Esophagus muscularis mucosa (tissue), 4 donors: Measurements from ENCODE around the gene ALX3. TPM values are rescaled to one million over a fixed set of nuclear protein-coding genes. Genes with fewer than 3 reads are reported as not detected.

ENCODE experiments used
- DNase-seq: peaks from one replicate; pipeline ENCODE4 v3.0.0-alpha.2; 2017; ENCODE audit errors: extremely low spot score
- H3K27ac ChIP-seq, 4 donors: fragments of 200-600 bp; sonication (generic); replicated peaks in 1 of 4; 1 replicate in 3 of 4; 2 replicates in 1 of 4; pipeline ENCODE4 v1.5.1; 2016 to 2019; ENCODE audit warnings: mild to moderate bottlenecking in 1 of 4
- H3K27me3 ChIP-seq, 4 donors: fragments of 200-600 bp; sonication (generic); one replicate each; pipeline versions ENCODE4 v1.5.1 to v1.6.0; 2016 to 2019
- H3K36me3 ChIP-seq, 4 donors: fragments of 200-600 bp; sonication (generic); one replicate each; pipeline ENCODE4 v1.5.1; 2016 to 2019
- H3K4me1 ChIP-seq, 4 donors: fragments of 200-600 bp; sonication (generic); one replicate each; pipeline ENCODE4 v1.5.1; 2016 to 2019
- H3K4me3 ChIP-seq, 4 donors: fragments of 200-600 bp; sonication (generic); 1 replicate in 2 of 4; 2 replicates in 2 of 4; pipeline ENCODE4 v1.5.1; 2016 to 2019; ENCODE audit warnings: mild to moderate bottlenecking in 4 of 4, moderate library complexity in 1 of 4
- H3K9me3 ChIP-seq, 4 donors: fragments of 200-600 bp; sonication (generic); 1 replicate in 3 of 4; 2 replicates in 1 of 4; pipeline ENCODE4 v1.5.1; 2016 to 2019
- EP300 ChIP-seq: sonication (generic); formaldehyde crosslinking; IDR thresholded peaks from one replicate; pipeline ENCODE4 v1.6.1; 2017; ENCODE audit warnings: antibody characterized with exemption
- POLR2A ChIP-seq: fragments of 450-650 bp; IDR thresholded peaks from one replicate; pipeline ENCODE4 v1.6.1; 2017; ENCODE audit warnings: antibody characterized with exemption, moderate library complexity, mild to moderate bottlenecking, low read depth
- POLR2AphosphoS5 ChIP-seq, 2 donors: sonication (generic); formaldehyde crosslinking; IDR thresholded peaks; one replicate each; pipeline ENCODE4 v1.6.1; 2017; ENCODE audit warnings: antibody characterized with exemption in 2 of 2
- WGBS: methylation state at CpG from one replicate; pipeline ENCODE4 v1.1.5; 2018; 5-methylcytosine and 5-hydroxymethylcytosine counted together
- intact Hi-C: fragments of 100-400 bp; cut with DNase I; formaldehyde crosslinking; loops from one replicate; pipeline ENCODE4 v1.15.1; 2023
- total RNA-seq, 4 donors: library from RNA; depleted of rRNA; stranded (reverse); fragments of >200 nt; gene quantifications; one replicate each; pipeline versions ENCODE4 v1.1.0 to v1.2.1, GENCODE V29; 2016
- TF ChIP-seq, protein P1 (sequence below), 3 experiments: fragments of 200-600 bp in 2 of 3; fragments of 450-650 bp in 1 of 3; sonication (generic) in 2 of 3; IDR thresholded peaks; one replicate each; pipeline ENCODE4 v1.5.1; 2017 to 2019; ENCODE audit warnings: antibody characterized with exemption in 3 of 3, mild to moderate bottlenecking in 2 of 3, moderate library complexity in 1 of 3

ALX3 gene
- total RNA-seq, 4 donors from 2014 or later = not detected

- 77% methylated on average over 4 of the region's 5 CpGs for WGBS
- Histone ChIP-seq H3K36me3 (no peaks in the 10 kb centered on the region), H3K9me3 (no peaks in the 10 kb centered on the region), H3K27ac (no peak overlapping the region), H3K4me3 (no peak overlapping the region), H3K4me1 (no peaks in the 10 kb centered on the region), H3K27me3 (peaks cover 0 to 26% (median 0%) of the 10 kb centered on the region in 4 donors)
- intact Hi-C loops = no loop called here
- no peak for DNase-seq
- TF ChIP-seq, protein P1, sequence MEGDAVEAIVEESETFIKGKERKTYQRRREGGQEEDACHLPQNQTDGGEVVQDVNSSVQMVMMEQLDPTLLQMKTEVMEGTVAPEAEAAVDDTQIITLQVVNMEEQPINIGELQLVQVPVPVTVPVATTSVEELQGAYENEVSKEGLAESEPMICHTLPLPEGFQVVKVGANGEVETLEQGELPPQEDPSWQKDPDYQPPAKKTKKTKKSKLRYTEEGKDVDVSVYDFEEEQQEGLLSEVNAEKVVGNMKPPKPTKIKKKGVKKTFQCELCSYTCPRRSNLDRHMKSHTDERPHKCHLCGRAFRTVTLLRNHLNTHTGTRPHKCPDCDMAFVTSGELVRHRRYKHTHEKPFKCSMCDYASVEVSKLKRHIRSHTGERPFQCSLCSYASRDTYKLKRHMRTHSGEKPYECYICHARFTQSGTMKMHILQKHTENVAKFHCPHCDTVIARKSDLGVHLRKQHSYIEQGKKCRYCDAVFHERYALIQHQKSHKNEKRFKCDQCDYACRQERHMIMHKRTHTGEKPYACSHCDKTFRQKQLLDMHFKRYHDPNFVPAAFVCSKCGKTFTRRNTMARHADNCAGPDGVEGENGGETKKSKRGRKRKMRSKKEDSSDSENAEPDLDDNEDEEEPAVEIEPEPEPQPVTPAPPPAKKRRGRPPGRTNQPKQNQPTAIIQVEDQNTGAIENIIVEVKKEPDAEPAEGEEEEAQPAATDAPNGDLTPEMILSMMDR (IDR thresholded peaks at IDR 0.05) = no peak
- no peak for TF ChIP-seq POLR2A
Measured at GRCh38 chr1:110113551-110113950, 43.1 kb upstream of the ALX3 start.

DNA sequence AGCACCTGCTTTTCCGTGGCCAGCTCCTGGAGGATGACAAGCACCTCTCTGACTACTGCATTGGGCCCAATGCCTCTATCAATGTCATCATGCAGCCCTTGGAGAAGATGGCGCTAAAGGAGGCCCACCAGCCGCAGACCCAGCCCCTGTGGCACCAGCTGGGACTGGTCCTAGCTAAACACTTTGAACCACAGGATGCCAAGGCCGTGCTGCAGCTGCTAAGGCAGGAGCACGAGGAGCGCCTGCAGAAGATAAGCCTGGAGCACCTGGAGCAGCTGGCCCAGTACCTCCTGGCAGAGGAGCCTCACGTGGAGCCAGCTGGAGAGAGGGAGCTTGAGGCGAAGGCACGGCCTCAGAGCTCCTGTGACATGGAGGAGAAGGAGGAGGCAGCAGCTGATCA is 42.2 kb upstream of the ALX3 start:
- no peak for DNase-seq
- Histone ChIP-seq H3K9me3 (no peaks in the 10 kb centered on the region), H3K4me3 (no peak overlapping the region), H3K4me1 (no peaks in the 10 kb centered on the region), H3K36me3 (no peaks in the 10 kb centered on the region), H3K27me3 (peaks cover 0 to 26% (median 0%) of the 10 kb centered on the region in 4 donors), H3K27ac (no peak overlapping the region)
- intact Hi-C loops = no loop called here
- TF ChIP-seq POLR2A = no peak
- TF ChIP-seq EP300 = no peak
- TF ChIP-seq, protein P1 (IDR thresholded peaks at IDR 0.05) = no peak
- TF ChIP-seq POLR2AphosphoS5 (IDR thresholded peaks at IDR 0.05) = no peak
- 79% methylated on average over 7 of the region's 9 CpGs for WGBS

GRCh38 chr1:110112143-110112542 is 41.7 kb upstream of the ALX3 start, which contains the start of gene UBL4B:
TSS of gene UBL4B (plus strand) at chr1:110112443. CDS start at chr1:110112535, 92 bp downstream.
- TF ChIP-seq, protein P1 (IDR thresholded peaks at IDR 0.05) = no peak
- no peak for TF ChIP-seq POLR2A
- TF ChIP-seq EP300 = no peak
- no peak for TF ChIP-seq POLR2AphosphoS5 (IDR thresholded peaks at IDR 0.05)
- WGBS = 83% methylated on average over 5 of the region's 5 CpGs
- intact Hi-C loops = no loop called here

DNA sequence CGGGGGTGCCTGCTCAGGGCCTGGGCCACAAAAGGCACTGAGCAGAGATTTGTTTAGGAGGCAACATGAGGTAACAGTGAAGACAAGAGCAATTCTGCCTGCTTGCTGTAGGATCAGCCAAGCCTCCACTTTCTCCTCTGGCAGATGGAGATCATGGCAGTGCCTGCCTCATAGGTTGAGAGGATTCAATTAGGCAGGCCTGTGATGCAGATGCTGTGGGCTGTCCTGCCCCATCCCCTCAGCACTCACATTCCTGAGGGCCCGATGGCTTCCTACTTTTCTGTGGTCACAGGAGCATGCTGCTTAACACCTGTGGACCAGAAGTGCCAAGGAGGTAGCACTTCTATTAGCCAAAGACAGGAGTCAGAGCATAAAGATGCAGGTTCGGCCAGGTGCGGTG is 40.6 kb upstream of the ALX3 start:
- no peak for DNase-seq
- no peak for TF ChIP-seq POLR2A
- TF ChIP-seq EP300 = no peak
- no peak for TF ChIP-seq POLR2AphosphoS5 (IDR thresholded peaks at IDR 0.05)
- TF ChIP-seq, protein P1 (IDR thresholded peaks at IDR 0.05) = no peak
- Histone ChIP-seq H3K9me3 (no peaks in the 10 kb centered on the region), H3K4me1 (peaks cover 0 to 2% (median 0%) of the 10 kb centered on the region in 4 donors), H3K4me3 (no peak overlapping the region), H3K27ac (no peak overlapping the region), H3K36me3 (no peaks in the 10 kb centered on the region), H3K27me3 (peaks cover 0 to 19% (median 0%) of the 10 kb centered on the region in 4 donors)
- intact Hi-C loops = no loop called here
- 82% methylated on average over 3 of the region's 4 CpGs for WGBS

More at GRCh38 chr1:110112143-110112542, 41.7 kb upstream of the ALX3 start, which contains the start of gene UBL4B:
- Histone ChIP-seq H3K4me3 (no peak within 1 kb of the TSS), H3K27ac (no peak within 1 kb of the TSS), H3K36me3 (no peaks in the 10 kb centered on the region), H3K27me3 (peaks cover 0 to 26% (median 0%) of the 10 kb centered on the region in 4 donors), H3K4me1 (no peaks in the 10 kb centered on the region), H3K9me3 (no peaks in the 10 kb centered on the region)
- DNase-seq = no peak

GRCh38 chr1:110107867-110108469 is 37.5 kb upstream of the ALX3 start:
- no peak overlapping the region for H3K4me3 ChIP-seq
- TF ChIP-seq EP300 (no peak), POLR2A (no peak), POLR2AphosphoS5 (IDR thresholded peaks at IDR 0.05) (no peak)
- TF ChIP-seq, protein P1 (IDR thresholded peaks at IDR 0.05) = no peak
- H3K27me3 ChIP-seq = no peaks in the 10 kb centered on the region
- no peaks in the 10 kb centered on the region for H3K36me3 ChIP-seq
- H3K9me3 ChIP-seq = no peaks in the 10 kb centered on the region
- intact Hi-C loops = no loop called here
- no peak for DNase-seq
- 54% methylated on average over 7 of the region's 7 CpGs for WGBS
- H3K4me1 ChIP-seq = peaks cover 0 to 6% (median 0%) of the 10 kb centered on the region in 4 donors
- H3K27ac ChIP-seq = no peak overlapping the region
